ENCODE measurements around the gene HDDC3. TPM values are rescaled to one million over a fixed set of nuclear protein-coding genes. Genes with fewer than 3 reads are reported as not detected.
A peak's percentile ranks its signal among the peaks of the same experiment; 100 is the strongest.

HDDC3 gene
- total and polyA plus RNA-seq, 9 of the 15 experiments (the other 6 are each of a cell fraction or from before 2014, with no cell fraction given): 14.9 to 55.8 (median 36.9) TPM

GRCh38 chr15:90903733-90904536 is 28.4 kb downstream of the HDDC3 start (continued):
- TF ChIP-seq ZBTB49 (CRISPR knock-in tag; IDR thresholded peaks at IDR 0.05; ENCODE audit: borderline replicate concordance) (no peak), NFIC (IDR thresholded peaks at IDR 0.05) (no peak), ZNF589 (CRISPR knock-in tag; IDR thresholded peaks at IDR 0.05; ENCODE audit: low read depth) (no peak), MAX (CRISPR knock-in tag; IDR thresholded peaks at IDR 0.05) (peak; percentile 52), ZNF586 (CRISPR knock-in tag; conservative IDR thresholded peaks at IDR 0.05) (no peak), TCF7 (IDR thresholded peaks at IDR 0.05; ENCODE audit: borderline replicate concordance) (no peak), ZNF584 (CRISPR knock-in tag; IDR thresholded peaks at IDR 0.05; ENCODE audit: low read depth) (no peak), TBP (optimal IDR thresholded peaks at IDR 0.05; ENCODE audit: low read depth, low read length) (peak; percentile 50), PML (IDR thresholded peaks at IDR 0.05; ENCODE audit: low read length) (no peak; the same call in 1 of the 2 replicates), CBFB (CRISPR knock-in tag; IDR thresholded peaks at IDR 0.05) (no peak), TAF1 (IDR thresholded peaks at IDR 0.05; ENCODE audit: control insufficient read depth, extremely low read depth, insufficient read depth, low read length, severe bottlenecking) (peak; percentile 63), SMAD4 (CRISPR knock-in tag; conservative IDR thresholded peaks at IDR 0.05) (peak; percentile 22; the same call in 1 of the 2 replicates), STAT5A (IDR thresholded peaks at IDR 0.05; ENCODE audit: borderline replicate concordance, low read length) (0 out of 2 replicates have a peak, but pooled peaks have one; percentile 4), ID3 (CRISPR knock-in tag; IDR thresholded peaks at IDR 0.05) (no peak), ID3 (tag; IDR thresholded peaks at IDR 0.05) (no peak), ZNF561 (CRISPR knock-in tag; conservative IDR thresholded peaks at IDR 0.05) (no peak), ZNF134 (CRISPR knock-in tag; conservative IDR thresholded peaks at IDR 0.05) (no peak)
- TF ChIP-seq, protein P1, sequence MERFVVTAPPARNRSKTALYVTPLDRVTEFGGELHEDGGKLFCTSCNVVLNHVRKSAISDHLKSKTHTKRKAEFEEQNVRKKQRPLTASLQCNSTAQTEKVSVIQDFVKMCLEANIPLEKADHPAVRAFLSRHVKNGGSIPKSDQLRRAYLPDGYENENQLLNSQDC (CRISPR knock-in tag; IDR thresholded peaks at IDR 0.05): no peak
- TF ChIP-seq, protein P2, sequence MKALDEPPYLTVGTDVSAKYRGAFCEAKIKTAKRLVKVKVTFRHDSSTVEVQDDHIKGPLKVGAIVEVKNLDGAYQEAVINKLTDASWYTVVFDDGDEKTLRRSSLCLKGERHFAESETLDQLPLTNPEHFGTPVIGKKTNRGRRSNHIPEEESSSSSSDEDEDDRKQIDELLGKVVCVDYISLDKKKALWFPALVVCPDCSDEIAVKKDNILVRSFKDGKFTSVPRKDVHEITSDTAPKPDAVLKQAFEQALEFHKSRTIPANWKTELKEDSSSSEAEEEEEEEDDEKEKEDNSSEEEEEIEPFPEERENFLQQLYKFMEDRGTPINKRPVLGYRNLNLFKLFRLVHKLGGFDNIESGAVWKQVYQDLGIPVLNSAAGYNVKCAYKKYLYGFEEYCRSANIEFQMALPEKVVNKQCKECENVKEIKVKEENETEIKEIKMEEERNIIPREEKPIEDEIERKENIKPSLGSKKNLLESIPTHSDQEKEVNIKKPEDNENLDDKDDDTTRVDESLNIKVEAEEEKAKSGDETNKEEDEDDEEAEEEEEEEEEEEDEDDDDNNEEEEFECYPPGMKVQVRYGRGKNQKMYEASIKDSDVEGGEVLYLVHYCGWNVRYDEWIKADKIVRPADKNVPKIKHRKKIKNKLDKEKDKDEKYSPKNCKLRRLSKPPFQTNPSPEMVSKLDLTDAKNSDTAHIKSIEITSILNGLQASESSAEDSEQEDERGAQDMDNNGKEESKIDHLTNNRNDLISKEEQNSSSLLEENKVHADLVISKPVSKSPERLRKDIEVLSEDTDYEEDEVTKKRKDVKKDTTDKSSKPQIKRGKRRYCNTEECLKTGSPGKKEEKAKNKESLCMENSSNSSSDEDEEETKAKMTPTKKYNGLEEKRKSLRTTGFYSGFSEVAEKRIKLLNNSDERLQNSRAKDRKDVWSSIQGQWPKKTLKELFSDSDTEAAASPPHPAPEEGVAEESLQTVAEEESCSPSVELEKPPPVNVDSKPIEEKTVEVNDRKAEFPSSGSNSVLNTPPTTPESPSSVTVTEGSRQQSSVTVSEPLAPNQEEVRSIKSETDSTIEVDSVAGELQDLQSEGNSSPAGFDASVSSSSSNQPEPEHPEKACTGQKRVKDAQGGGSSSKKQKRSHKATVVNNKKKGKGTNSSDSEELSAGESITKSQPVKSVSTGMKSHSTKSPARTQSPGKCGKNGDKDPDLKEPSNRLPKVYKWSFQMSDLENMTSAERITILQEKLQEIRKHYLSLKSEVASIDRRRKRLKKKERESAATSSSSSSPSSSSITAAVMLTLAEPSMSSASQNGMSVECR (CRISPR knock-in tag; IDR thresholded peaks at IDR 0.05): no peak; the same call in 1 of the 2 replicates
